HG03066 (cell line): ENCODE data around the gene WBP2.

ENCODE experiments used
- ATAC-seq: cut with Tn5 transposase; IDR thresholded peaks from one replicate; pipeline ENCODE4 v1.9.1; 2021; ENCODE audit warnings: low read depth; ENCODE audit not compliant: unreplicated experiment

Gene WBP2

GRCh38 chr17:75795820-75796607 is 59.1 kb downstream of the WBP2 start:
- ATAC-seq: no peak
